Measurements from ENCODE around the gene BCL2.
"Not testable (repeated sequence)": the region's sequence is repeated elsewhere in the genome, so short reads cannot be mapped to it uniquely, and the experiment has no call there.

Gene BCL2

GRCh38 chr18:63257453-63257852, 62.1 kb downstream of the BCL2 start:
- DNase-seq, result no peak

- no peak for DNase-seq
Observed at GRCh38 chr18:63255435-63255834, 64.1 kb downstream of the BCL2 start.

DNA sequence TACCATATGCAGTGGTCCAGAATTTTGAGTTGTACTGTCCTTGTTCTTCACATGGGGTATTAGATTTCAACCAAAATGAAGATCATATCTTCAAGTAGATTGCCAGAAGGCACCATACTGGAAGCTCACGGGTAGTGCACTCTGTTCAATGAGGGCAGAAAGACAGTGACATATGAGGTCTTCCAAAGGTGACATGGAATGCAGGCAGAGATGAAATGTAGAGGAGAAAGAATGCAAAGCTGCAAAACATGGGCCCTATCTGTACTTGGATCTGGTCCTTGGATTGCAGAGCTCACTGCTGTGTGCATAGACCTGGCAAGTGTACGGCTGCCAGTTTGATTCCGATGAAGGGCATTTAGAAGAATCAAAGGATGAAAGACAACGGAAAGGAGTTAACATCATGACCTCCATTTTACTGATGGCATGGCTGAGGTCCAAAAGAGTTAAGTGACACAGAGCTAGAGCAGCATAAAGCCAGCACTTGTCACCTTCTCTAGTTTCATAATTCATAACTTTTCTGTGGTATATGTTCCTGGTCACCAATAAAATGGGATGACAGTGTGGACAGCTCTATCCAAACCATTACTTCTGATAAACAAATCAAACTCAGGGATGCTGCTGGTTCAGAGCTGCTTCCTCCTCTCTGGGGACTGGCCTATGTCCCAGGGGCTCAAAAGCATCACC, 64.7 kb downstream of the BCL2 start:
- DNase-seq, result no peak

DNA sequence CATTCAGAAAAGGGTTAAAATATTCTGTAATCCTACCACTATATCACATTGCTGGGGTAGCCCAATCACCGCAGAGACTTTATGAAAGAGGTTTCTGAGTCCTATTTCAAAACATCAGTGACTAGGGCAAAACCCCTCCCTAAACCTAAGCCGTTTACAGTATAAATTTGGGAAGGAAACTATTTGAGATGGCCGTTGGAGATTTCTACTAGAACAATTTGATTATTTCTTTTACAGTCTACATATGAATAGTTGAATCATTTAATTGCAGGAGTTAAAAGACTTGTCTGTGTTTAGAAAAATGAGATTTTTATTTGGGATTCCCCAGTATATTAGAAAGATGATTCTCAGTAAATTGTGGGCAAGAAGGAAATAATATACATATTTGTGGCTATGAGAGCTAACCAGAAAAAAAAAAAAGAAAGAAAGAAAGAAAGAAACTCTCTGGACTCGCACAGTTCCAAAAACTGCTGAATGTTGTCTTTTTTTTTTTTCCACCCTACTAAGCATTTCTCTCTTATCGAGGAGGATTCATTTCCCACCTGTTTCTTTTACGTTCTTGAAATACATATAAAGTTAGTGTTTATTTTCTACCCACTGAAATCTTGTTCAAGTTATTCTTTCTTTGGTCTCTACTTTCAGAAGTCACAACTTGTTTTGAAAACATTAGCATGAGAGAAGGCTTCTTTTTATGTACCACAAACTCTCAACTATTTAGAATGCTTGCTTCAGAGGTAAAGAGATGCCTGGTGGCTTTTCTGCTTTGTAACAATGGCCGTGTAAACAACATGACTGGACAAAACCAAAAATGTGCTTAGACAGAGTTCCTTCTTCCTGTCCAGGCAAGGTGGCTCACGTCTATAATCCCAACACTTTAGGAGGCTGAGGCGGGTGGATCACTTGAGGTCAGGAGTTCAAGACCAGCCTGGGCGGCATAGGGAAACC, 65.9 kb downstream of the BCL2 start:
- DNase-seq, result no peak

DNA sequence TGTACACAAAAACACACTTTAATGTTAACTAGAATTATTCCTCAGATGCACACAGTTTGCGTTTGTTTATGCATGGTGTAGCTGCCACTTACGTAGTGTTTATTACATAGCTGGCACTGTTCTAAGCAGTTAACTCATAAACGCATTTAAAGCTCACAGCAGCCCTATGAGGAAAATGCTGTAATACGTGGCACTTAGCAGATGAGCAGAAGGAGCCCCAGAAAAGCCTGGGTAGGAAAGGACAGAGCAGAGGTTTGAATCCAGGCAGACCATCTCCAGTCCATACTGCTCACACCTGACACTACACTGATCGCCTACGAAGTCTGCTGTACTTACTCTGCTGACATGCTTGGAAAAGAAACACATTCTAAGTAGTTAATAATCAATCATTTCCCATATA, 66.6 kb downstream of the BCL2 start:
- peak; percentile 15 for DNase-seq

DNA sequence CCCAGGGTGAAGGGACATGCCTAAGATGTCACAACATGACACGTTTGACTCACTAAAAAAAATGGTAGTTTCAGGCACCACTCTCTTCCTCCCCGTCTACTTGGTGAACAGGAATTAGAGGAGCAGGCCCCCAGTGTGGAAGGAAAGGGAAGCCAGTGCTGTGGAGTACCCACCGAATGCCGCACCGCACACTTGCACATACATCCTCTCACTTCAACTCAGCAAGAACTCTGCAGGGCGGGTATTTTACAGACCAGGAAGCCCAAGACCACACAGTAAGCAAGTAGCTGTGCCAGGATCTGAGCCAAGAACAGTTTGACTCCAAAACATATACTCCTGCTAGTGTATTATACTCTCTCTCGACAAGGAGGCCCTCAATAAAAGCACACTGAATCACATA, 69.8 kb downstream of the BCL2 start:
- no peak for DNase-seq

DNA sequence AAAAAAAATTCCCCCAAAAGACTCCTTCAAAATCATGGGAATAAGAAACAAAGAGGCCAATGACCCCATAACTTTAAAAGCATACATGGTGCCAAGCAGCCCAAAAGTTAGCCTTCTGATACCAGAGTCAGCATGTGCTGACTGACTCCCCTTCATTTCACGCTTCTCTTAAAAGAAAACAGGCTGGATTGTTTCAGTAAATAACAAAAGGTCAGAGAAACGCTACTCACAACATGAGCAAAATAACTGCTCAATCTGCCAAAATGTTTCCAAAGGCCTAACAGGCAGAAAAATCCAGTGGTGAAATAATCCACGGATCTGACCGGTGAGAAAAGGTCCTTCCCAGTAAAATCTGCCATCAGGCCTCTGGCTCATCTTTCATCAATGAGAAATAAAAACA, 71.6 kb downstream of the BCL2 start:
- no peak for DNase-seq

DNA sequence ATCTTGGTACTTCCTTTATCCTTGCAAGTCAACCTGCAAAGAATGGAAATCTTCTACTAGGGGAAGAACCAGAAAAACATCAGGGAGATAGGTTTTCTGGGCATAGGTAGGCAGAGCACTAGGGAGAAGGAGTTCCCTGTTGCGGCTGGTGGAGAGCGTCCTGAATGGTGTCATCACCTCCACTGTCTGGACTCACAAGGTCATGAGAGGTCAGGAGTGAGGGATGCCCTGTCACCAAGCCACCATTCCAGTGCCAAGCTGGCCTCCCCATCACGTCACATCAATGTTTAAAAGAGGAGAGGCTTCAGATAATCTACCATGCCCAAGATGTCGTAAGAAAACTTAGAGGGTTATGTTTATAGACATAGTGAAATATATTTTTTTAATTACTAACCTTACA, 72.1 kb downstream of the BCL2 start:
- no peak for DNase-seq

DNA sequence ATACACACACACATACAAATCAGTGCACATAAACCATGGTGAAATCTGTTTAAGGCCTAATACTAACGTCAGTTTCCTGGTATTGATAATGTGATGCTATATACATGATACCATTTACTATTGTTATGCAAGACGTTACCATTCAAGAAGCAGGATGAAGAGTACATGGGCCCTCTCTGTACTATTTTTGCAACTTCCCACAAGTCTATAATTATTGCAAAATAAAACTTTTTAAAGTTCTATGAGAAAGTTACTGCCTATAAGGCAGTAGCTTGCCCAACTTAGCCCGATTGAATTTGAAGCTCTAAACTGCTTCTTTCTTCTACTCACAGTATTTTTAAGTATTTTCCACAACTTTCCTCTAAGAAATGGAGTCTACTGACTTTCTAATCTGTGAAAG, 74.0 kb downstream of the BCL2 start:
- DNase-seq, result no peak

DNA sequence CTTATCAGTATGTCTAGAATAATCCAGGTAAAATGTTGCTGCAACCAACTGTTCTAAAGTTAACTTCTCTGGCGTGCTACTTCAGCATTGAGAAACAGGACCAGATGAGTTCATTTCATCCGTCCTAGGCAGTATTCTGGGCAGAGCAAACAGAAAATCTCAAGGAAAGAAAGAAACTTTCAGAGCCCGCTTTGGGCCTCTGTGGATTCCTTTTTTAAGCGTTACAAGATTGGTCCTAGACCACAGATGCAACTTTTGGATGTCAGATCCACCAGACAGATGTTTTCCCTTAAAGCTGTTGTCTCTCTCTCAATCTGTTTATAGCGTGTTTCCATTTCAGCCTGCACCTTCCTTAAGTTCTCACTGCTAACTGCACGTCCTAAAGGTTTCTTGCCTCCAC, 75.0 kb downstream of the BCL2 start:
- DNase-seq, result no peak

DNA sequence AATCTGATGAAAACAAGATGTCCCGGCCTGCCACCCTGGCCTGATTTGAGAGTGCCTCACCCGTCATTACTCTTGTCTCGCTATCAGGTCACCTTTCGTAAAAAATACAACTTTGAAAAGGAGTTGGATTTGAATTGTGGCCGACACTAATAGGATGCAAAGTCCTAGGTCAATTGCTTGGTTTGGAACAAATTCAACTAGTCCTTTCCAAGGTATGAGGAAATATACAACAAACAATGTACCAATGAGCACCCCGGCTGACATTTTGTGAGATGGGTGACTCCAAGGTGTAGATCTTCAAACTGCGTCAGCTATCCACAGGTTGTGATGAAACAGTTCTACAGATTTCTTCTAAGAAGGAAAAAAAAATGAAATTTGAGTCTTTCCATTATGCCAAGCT, 77.8 kb downstream of the BCL2 start:
- DNase-seq, result no peak

- DNase-seq, result no peak
Observed at GRCh38 chr18:63241317-63241712, 78.3 kb downstream of the BCL2 start.

DNA sequence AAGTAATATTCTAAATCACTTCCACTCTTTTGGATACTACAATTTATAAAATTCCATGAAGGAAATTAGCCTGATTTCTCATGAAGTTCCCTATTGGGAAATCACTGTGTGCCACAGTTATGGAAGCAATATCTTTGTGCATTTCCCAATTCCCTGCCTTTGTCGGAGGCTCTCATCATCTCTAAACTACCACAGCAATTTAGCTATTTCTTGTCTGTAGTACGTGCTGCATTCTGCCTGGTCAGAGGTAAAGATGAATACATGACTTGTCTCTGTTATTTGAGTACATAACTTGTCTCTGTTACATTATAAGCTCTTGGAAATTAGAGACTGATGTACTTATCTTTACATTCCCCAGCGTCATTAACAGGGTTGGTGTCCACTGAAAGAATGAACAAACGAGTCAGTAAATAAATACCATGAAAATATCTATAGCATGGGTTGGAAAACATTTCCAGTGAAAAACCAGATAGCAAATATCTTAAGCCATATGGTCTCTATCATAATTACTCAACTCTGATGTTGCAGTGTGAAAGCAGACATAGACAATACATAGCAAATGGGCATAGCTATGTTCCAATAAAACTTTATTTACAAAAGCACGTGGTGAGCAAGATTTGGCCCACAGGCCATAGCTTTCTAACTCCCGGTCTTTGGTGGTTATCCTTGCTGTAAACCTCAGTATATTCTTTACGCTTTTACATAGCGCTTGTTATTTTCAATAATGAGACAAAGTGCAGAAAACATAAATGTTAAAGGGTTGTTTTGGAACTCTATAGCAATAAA, 78.8 kb downstream of the BCL2 start:
- DNase-seq, result no peak

DNA sequence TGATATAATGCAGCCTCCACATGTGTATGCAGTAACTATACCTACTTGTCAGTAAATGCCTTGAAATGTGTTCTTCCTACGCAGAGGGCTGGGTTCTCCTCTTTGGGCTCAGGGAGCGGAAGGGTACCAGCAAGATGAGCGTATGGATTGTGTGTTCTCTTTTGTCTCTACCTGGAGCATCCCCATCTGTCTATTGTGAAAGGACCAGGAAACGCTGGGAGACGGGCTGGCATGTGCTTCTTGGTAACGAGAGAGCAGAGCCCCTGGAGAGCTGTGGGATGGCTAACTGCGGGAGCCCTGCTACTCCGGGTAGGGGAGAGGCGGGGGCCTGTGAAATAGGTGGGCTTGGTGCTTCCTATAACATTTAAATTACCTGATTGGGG, 80.9 kb downstream of the BCL2 start:
- DNase-seq, result peak; percentile 26

DNA sequence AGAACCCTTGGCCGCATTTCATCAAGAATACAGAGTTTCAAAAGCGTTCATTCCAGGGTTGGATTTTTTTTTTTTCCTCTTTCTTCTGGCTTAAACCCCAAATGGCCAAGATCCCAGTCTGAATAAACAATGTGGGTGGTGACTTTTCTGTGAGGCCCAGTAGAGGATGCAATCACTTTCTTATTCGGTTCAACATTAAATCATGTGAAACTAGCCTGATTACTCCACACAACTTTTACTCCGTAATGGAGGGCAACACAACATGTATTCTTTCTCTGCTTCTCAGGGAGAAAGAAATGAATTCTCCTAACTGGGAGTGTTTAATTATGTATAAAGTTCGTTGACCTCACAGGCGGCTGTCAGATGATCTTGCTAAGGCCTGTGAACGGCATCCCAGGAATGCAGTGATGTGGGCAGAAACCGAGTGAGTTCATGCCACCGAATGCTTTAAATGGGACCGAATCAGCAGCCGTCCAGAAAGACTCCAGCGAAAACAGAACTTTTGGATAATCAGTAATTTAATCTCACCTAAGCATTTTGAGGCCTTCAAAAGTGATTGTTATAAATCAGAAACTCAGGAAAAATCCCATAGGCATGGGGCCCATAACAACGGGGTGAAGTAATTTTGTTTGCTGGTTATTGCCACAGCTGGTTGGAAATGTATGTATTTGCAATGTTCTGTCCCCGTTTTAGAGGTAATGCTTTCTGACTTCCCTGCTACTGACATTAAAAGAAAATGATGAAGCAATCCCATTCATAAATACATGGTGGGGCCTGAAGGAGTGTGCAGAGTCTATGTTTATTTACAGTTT, 81.5 kb downstream of the BCL2 start:
- no peak for DNase-seq

GRCh38 chr18:63236921-63237846, 82.4 kb downstream of the BCL2 start:
- DNase-seq, result no peak

- DNase-seq, result no peak
Observed at GRCh38 chr18:63236406-63236805, 83.2 kb downstream of the BCL2 start.

DNA sequence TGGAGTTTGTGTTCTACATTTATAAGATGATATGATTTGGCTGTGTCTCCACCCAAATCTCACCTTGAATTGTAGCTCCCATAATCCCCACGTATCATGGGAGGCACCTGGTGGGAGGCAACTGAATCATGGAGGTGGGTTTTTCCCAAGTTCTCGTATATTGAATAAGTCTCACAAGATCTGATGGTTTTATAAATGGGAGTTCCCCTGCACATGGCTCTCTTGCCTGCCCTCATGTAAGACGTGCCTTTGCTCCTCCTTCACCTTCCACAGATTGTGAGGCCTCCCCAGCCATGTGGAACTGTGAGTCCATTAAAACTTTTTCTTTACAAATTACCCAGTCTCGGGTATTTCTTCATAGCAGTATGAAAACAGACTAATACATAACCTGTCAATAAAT, 83.6 kb downstream of the BCL2 start:
- not testable (repeated sequence) for DNase-seq

DNA sequence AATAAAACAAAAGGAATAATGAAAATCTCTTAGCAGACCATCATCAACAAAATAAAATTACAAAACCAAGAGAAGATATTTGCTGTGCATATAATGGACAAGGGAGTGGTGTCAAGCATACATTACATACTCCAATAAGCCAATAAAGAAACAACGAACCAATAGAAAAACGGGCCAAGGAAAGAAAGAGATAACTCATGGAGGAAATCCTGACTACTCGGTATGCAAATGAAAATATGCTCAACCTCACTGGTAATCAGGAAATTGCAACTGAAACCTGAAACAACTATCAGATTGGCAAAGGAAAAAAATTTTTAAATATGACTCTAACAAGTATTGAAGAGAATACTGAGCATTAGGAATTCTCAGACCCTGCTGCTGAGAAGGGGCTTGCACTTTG, 84.7 kb downstream of the BCL2 start:
- no peak for DNase-seq

- DNase-seq, result no peak
Observed at GRCh38 chr18:63234432-63234831, 85.1 kb downstream of the BCL2 start.

GRCh38 chr18:63233334-63233733, 86.2 kb downstream of the BCL2 start:
- DNase-seq, result no peak

DNA sequence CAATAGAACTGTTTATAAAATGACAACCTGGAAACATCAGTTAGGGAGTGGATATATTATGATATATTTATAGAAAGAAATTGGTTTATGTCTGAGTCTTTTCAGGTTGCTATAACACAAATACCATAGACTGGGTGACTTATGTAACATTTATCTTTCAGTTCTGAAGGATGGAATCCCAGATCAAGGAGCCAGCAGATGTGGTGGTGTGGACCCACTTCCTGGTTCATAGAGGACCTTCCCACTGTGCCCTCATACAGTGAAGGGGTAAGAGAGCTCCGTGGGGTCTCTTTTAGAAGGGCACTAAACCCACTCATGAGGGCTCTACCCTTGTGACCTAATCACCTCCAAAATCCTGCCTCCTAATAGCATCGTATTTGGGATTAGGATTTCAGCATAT, 86.7 kb downstream of the BCL2 start:
- DNase-seq, result no peak

All from NCI-H1092 treated with DMSO at 0.1 percent for 48 hours (cell line).